GM21717 (cell line): ENCODE measurements around the gene ZBTB20.

Source experiments
- ATAC-seq: cut with Tn5 transposase; IDR thresholded peaks from one replicate; pipeline ENCODE4 v1.9.1; 2021; ENCODE audit warnings: mild to moderate bottlenecking, moderate library complexity; ENCODE audit not compliant: unreplicated experiment

Gene ZBTB20

GRCh38 chr3:114402838-114403237 is 744.2 kb downstream of the ZBTB20 start:
- ATAC-seq, result no peak

DNA sequence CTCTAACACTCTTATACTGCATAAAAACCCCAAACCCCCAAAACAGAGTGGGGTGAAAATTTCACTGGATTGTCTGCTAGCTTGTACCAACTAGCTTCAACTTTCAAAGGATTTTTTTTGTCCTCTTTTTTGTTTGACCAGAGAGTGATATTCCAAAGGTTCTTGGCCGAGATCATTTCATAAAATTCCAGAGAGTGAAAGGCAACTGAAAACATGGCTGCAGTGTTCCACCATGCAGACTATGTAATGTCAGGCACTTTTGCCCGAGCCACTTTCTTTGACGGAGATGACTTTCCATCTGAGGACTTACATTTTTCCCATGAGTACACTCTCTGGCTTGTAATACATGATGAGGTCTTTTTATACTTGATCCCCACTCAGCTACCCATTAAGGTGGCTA is 745.7 kb downstream of the ZBTB20 start:
- ATAC-seq, result no peak

DNA sequence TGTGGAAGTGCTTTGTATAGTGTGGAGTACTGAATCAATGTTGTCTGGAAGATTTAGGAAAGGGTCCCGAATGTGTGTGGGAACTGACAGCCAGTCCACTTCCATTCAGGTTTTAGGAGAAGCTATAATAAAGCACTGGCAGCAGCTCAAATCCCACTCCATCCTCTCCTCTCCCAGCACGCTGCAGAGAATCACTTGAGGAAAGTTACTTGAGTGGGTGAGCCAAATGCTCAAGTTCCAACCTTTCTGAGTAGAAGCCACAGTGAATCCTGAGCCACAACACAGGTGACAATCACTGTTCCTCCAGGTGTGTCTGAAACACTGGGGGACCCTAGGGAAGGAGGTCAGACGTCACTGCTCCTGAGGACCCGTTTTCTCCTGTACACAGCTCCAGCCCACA is 746.7 kb downstream of the ZBTB20 start:
- no peak for ATAC-seq

DNA sequence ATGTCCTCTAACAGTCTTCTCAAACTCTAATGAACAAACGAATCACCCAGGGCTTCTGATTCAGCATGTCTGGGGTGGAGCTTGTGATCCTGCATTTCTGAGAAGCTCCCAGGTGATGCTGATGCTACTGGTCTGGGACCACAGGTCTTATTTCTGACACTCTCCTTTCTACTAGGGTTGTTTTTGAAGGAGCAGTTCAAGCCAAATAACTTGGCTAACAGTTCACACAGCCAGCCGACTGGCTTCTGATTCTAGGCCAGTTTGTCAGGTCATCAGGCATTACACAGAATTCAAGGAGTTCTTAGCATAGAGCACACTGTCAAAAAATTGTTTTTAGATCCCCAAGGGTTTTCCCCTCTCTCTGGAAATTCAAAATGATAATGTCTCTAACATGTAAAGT is 752.5 kb downstream of the ZBTB20 start:
- ATAC-seq, result no peak

- no peak for ATAC-seq
Observed at GRCh38 chr3:114393367-114394072, 753.6 kb downstream of the ZBTB20 start.

- ATAC-seq, result no peak
Observed at GRCh38 chr3:114392831-114393230, 754.3 kb downstream of the ZBTB20 start.

GRCh38 chr3:114389156-114389555 is 757.9 kb downstream of the ZBTB20 start:
- ATAC-seq, result no peak

- no peak for ATAC-seq
Observed at GRCh38 chr3:114384558-114384903, 762.6 kb downstream of the ZBTB20 start.

DNA sequence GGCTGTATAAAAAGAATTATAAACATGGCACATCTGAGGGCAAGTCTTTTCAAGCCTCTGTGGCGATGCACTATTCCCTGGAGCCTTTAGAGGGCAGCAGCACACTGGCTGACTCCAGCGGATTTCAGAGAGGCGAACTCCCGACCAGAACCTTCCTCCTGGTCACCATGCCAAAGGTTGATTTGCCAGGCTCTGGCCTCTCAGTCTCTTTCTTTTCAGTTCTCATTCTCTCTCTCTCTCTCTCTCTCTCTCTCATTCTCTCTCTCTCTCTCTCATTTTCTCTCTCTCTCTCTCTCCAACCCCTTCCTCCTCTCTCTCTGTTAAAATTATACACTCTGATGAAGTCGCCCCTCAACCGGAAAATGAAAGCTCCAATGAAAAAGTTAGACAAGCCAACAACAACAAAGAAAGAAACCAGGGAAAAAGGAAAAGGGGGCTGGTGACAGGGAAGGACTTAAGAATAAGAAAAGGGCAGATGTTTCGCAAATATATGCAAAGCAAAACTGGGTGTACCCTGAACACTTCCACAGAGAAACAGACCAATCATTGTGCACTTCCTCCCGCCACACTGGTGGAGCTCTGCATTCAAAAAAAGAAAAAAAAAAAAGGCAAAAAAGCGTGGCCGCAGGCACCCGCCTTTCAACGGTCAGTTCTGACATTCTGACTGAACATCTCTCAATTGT is 763.1 kb downstream of the ZBTB20 start:
- no peak for ATAC-seq

DNA sequence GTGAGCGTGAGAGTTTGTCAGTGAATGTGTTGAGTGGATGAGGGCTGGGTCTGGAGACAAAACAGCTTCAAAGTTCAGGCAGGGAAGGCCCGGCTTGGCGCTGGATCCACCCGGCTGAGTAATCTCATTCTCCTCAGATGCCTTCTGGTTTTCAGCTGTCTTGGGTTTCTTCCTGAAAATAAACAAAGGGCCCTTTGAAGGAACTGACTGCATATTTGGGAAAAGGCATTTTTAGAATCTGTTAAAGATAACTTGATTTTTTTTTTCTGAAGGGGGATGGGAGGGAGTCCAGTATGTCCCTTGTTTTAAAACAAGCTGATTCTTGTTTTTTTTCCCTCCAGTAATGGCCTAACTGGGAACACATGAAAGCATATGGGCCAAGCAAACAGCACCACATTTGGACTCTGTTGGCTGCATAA is 766.8 kb downstream of the ZBTB20 start:
- ATAC-seq, result no peak

DNA sequence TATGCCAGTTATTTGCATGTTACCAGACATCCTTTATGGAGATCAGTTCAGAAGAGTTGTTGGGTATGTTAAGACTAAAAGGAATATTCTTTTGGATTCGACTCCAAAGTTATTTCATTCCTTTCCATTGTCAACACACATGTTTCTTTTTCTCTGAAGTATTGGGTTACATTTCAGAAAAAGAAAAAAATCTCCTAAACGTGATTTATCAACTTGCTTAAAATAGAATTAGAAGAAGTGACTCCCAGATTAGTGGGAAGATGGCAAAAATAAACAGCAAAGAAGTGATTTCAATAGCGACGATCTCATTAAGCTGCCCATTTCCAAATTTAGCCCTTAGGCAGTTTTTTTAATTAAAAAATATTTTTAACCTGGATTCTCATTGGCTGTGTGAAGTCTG is 767.8 kb downstream of the ZBTB20 start:
- no peak for ATAC-seq

- no peak for ATAC-seq
Observed at GRCh38 chr3:114378760-114379159, 768.3 kb downstream of the ZBTB20 start.

- ATAC-seq, result no peak
Observed at GRCh38 chr3:114377426-114377825, 769.7 kb downstream of the ZBTB20 start.

GRCh38 chr3:114376516-114377185 is 770.4 kb downstream of the ZBTB20 start:
- ATAC-seq, result no peak

DNA sequence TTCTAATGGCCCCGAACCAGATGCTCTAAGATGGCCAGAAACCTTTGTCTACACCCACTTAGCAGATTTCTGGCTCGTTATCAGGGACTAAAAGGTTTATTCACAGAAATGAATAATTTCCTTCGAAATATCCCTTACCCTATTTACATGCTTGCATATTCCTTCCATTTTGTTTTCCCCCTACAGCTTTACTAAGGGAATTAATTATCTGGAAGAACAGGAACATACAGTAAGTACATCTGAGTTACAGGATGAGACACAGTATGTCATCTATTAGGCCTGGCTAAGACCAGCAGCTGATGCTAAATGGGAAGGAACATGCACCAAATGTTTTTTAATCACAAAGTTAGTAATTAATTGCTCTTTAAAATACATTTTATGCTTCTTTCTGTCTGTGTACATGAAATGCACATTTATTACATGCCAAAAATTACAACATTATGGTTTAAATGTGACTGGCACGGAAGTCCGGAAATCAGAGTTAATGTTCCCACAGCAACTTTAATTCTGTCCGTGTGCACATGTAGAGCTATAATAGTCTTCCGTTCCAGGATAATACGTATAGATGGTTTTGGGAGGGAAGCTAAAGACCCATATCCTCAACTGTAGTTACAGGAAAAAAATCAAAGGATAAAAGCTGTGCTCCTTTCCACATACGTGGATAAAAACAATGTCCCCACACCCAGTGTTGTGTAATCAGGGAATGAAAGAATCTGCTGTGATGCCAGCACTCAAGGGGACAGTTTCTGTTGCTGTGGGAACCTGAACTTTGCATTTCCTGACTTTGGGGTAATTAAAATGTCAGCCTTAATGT is 771.3 kb downstream of the ZBTB20 start:
- ATAC-seq, result no peak

DNA sequence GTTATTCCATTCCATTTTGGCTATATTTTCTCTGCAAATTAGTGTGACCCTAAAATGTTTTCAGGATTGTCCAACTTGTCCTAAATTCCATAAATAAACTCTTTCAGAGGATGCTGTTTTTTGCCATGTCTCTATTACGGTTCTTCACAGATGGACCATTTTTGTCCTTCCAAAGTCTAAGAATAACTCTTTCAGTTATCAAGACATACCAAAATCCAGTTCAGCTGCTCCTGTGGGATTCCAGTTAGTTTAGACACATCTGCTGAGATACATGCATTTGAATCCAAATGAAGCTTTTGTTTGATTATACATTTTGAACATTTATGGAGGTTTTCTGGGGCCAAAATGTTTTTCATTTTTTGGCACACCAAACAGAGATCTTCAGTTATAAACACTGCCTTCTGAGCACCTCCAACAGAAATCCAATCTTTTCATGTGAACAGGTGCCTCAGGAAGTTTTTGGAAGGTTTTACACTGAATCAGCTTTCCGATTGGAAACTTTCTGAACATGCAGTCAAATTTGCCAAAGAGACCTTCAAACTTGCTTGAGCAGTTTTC is 772.6 kb downstream of the ZBTB20 start:
- ATAC-seq, result no peak

DNA sequence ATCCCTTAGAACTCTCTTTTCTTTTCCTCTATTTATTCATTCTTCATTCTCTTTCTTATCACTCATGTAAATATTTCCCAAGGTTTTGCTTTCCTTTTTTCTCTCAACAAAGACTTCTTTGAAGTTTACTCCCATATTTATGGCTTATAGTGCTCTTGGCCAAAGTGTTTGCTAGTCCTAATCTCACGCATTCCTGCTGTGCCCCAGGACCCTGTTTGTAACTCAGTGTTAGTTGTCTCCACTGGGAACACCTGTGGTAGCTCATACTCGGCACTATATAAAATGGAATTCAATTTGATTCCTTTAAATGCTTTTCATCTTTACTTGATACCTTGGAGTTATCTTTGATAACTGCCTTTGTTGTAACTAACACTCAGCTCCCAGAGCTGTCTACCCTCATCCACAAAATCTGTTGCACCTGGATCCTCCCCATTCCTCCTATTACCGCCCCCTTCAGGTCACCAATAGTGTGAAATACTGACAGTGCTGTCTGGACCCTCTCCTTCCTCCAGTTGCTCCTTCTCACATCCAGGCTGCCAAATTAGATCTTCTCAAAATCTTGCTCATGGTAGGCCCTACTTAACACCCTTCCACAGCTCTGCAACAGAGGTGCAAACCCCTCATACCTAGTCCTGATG is 776.4 kb downstream of the ZBTB20 start:
- no peak for ATAC-seq

DNA sequence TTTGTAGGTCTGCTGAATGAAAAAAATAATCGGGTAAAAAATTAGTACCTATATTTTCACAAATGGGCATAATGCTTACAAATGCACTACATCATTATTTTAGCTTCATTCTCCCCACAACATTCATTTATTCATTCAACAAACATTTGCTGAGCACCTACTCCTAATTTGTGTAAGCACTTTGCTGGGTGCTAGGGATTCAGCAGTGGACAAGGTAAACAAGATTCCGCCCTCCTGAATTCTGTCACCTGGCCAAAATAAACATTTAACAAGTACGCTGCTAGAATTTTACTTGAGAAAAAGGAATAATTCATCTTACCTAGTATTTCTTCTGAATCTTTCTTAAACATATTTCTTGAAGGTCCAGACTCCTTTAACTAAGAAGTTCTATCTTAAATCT is 781.2 kb downstream of the ZBTB20 start:
- no peak for ATAC-seq

DNA sequence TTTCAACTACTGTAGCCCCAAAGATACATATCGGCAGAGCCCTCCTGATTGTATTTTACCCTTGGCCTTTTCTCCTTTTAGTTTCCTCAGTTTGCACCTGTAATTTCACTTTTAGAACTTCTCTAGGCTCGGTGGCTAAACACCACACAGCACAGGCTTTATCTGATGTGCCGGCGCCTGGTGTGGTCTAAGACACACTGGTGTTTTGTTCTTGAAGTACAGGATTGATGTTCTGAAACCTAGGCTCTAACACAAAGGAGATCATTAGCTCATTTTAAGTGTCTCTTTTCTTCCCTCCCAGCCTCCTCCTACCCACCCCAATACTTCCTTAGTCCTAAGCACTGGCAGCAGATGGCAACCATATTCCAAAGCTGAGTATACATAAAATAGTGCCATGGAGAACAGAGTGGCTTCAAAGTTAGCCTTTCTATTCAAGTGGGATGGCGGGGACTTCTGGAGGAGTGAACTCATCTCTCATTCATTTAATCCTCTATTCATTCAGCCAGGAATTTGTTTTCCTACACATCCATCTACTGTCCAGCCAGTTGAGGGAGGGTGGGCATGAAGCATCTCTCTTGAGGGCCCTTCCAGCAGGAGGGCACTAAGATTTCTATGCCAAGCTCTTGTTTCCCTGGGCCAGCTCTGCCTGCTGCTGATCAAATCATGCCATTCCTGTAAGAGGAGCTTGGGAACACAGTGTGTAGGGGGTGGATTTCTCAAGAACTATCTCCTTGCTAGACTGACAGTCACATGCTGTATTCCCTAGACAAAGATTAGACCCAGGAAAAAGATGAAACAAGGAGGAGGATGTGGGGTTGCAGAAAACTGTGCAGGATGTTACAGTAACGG is 782.1 kb downstream of the ZBTB20 start:
- ATAC-seq, result no peak
